ENCODE results near the gene ZBTB25. TPM values are rescaled to one million over a fixed set of nuclear protein-coding genes. Genes with fewer than 3 reads are reported as not detected.

Gene ZBTB25
- total and polyA plus RNA-seq, 10 of the 15 experiments (the other 5 are each of a cell fraction or from before 2014, with no cell fraction given), result 4.1 to 33.9 (median 9.7) TPM

DNA sequence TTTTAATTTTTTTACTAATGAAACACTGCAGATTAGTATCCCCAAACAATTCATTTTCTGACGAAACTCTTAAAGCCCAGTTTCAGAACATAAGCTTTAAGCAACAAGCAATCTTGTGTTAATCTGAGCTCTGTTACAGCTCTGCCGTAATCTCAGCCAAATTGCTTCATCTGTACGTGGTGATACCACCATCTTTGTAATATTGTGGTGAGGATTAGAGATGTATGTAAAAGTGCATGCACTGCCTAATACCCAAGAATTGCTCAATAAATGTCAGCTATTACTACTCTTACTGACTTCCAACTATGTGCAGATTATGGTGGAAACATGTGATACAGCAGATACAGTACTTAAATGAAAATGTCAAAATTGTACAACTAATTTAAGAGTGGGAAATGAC, 36.5 kb downstream of the ZBTB25 start:
- H3K27me3 ChIP-seq (replicated peaks in 1 of 2; ENCODE audit: control insufficient read depth in 2 of 2, insufficient read depth in 2 of 2, low read length in 1 of 2), result no peaks in the 10 kb centered on the region
- H3K9ac ChIP-seq (ENCODE audit: control insufficient read depth, insufficient read depth, low read length), result no peak overlapping the region
- no peak overlapping the region for H3K4me2 ChIP-seq (ENCODE audit: control insufficient read depth, insufficient read depth)
- WGBS (ENCODE audit: insufficient coverage, insufficient replicate concordance, low lambda C conversion rate, missing lambda C conversion rate), result 82% methylated on average over 3 of the region's 3 CpGs
- H3K27ac ChIP-seq (ENCODE audit: control insufficient read depth, insufficient read depth), result no peak overlapping the region
- H3K4me1 ChIP-seq (ENCODE audit: control insufficient read depth, insufficient read depth, low read length), result peaks cover 31% of the 10 kb centered on the region
- CTCF ChIA-PET, result interaction anchor here (0.6 to 6.4 kb wide), 13 partner anchors 12 to 125 kb away, joined by 3 to 60 read pairs (median 4); no protein-coding TSS in a partner anchor
- ATAC-seq (no peak), DNase-seq (ENCODE audit: low read depth, low spot score) (no peak), FAIRE-seq (no peak)
- H3K4me3 ChIP-seq, result no peak overlapping the region
- no peaks in the 10 kb centered on the region for H4K20me1 ChIP-seq (ENCODE audit: control insufficient read depth, insufficient read depth)
- TF ChIP-seq, protein P1, sequence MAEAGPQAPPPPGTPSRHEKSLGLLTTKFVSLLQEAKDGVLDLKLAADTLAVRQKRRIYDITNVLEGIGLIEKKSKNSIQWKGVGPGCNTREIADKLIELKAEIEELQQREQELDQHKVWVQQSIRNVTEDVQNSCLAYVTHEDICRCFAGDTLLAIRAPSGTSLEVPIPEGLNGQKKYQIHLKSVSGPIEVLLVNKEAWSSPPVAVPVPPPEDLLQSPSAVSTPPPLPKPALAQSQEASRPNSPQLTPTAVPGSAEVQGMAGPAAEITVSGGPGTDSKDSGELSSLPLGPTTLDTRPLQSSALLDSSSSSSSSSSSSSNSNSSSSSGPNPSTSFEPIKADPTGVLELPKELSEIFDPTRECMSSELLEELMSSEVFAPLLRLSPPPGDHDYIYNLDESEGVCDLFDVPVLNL (IDR thresholded peaks at IDR 0.05; ENCODE audit: low read depth, low read length), result no peak
- TF ChIP-seq, protein P2, sequence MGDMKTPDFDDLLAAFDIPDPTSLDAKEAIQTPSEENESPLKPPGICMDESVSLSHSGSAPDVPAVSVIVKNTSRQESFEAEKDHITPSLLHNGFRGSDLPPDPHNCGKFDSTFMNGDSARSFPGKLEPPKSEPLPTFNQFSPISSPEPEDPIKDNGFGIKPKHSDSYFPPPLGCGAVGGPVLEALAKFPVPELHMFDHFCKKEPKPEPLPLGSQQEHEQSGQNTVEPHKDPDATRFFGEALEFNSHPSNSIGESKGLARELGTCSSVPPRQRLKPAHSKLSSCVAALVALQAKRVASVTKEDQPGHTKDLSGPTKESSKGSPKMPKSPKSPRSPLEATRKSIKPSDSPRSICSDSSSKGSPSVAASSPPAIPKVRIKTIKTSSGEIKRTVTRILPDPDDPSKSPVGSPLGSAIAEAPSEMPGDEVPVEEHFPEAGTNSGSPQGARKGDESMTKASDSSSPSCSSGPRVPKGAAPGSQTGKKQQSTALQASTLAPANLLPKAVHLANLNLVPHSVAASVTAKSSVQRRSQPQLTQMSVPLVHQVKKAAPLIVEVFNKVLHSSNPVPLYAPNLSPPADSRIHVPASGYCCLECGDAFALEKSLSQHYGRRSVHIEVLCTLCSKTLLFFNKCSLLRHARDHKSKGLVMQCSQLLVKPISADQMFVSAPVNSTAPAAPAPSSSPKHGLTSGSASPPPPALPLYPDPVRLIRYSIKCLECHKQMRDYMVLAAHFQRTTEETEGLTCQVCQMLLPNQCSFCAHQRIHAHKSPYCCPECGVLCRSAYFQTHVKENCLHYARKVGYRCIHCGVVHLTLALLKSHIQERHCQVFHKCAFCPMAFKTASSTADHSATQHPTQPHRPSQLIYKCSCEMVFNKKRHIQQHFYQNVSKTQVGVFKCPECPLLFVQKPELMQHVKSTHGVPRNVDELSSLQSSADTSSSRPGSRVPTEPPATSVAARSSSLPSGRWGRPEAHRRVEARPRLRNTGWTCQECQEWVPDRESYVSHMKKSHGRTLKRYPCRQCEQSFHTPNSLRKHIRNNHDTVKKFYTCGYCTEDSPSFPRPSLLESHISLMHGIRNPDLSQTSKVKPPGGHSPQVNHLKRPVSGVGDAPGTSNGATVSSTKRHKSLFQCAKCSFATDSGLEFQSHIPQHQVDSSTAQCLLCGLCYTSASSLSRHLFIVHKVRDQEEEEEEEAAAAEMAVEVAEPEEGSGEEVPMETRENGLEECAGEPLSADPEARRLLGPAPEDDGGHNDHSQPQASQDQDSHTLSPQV (IDR thresholded peaks at IDR 0.05), result no peak
- TF ChIP-seq NR2F1 (conservative IDR thresholded peaks at IDR 0.05), result no peak
- no peak for TF ChIP-seq PML (IDR thresholded peaks at IDR 0.05; ENCODE audit: low read length)
- TF ChIP-seq, protein P3, sequence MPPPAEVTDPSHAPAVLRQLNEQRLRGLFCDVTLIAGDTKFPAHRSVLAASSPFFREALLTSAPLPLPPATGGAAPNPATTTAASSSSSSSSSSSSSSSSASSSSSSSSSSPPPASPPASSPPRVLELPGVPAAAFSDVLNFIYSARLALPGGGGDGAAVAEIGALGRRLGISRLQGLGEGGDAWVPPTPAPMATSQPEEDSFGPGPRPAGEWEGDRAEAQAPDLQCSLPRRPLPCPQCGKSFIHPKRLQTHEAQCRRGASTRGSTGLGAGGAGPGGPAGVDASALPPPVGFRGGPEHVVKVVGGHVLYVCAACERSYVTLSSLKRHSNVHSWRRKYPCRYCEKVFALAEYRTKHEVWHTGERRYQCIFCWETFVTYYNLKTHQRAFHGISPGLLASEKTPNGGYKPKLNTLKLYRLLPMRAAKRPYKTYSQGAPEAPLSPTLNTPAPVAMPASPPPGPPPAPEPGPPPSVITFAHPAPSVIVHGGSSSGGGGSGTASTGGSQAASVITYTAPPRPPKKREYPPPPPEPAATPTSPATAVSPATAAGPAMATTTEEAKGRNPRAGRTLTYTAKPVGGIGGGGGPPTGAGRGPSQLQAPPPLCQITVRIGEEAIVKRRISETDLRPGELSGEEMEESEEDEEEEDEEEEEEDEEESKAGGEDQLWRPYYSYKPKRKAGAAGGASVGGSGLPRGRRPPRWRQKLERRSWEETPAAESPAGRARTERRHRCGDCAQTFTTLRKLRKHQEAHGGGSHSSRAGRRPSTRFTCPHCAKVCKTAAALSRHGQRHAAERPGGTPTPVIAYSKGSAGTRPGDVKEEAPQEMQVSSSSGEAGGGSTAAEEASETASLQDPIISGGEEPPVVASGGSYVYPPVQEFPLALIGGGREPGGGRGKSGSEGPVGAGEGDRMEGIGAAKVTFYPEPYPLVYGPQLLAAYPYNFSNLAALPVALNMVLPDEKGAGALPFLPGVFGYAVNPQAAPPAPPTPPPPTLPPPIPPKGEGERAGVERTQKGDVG (CRISPR knock-in tag; IDR thresholded peaks at IDR 0.05), result no peak
- no peak for TF ChIP-seq KLF5 (IDR thresholded peaks at IDR 0.05; ENCODE audit: partially characterized antibody)
- TF ChIP-seq BMI1 (IDR thresholded peaks at IDR 0.05; ENCODE audit: borderline replicate concordance), result no peak
- TF ChIP-seq, protein P4, sequence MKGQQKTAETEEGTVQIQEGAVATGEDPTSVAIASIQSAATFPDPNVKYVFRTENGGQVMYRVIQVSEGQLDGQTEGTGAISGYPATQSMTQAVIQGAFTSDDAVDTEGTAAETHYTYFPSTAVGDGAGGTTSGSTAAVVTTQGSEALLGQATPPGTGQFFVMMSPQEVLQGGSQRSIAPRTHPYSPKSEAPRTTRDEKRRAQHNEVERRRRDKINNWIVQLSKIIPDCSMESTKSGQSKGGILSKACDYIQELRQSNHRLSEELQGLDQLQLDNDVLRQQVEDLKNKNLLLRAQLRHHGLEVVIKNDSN (IDR thresholded peaks at IDR 0.05; ENCODE audit: borderline replicate concordance, extremely low read length, insufficient read depth, low read depth, low read length), result no peak
- TF ChIP-seq STAT3 (IDR thresholded peaks at IDR 0.05; ENCODE audit: low read depth, low read length), result no peak
- in situ Hi-C loops (cut with MboI), result no loop called here
- RAD21 ChIA-PET (ENCODE audit: unreplicated experiment), result interaction anchor here (0.9 to 2.3 kb wide), 10 partner anchors 9 to 123 kb away, joined by 3 to 12 read pairs (median 4); partner anchors contain the start of gene MTHFD1
- no peaks in the 10 kb centered on the region; a peak in 1 of 4 replicates for H3K36me3 ChIP-seq (ENCODE audit: control insufficient read depth in 2 of 2, insufficient read depth in 2 of 2, low read length in 1 of 2)
- no peaks in the 10 kb centered on the region for H3K79me2 ChIP-seq (ENCODE audit: control insufficient read depth, insufficient read depth, low read length)
- H3K9me3 ChIP-seq (replicated peaks; ENCODE audit: control insufficient read depth, insufficient read depth, low read length), result no peaks in the 10 kb centered on the region
- no TSS peak for BruUV-seq (replicated peaks)
- POLR2A ChIA-PET, result interaction anchor here (0.9 to 2.4 kb wide), 5 partner anchors 19 to 79 kb away, joined by 3 to 16 read pairs (median 4); partner anchors contain the start of gene MTHFD1
- SMC1A ChIA-PET (ENCODE audit: uncharacterized antibody, unreplicated experiment), result interaction anchor here (0.7 to 6.2 kb wide), 16 partner anchors 9 to 124 kb away, joined by 3 to 95 read pairs (median 5); partner anchors contain the start of genes MTHFD1 and ZBTB25
- H2AFZ ChIP-seq (ENCODE audit: control insufficient read depth, low read depth, low read length), result no peak overlapping the region
- intact Hi-C loops (cut with micrococcal nuclease; ENCODE audit: unreplicated experiment), result no loop called here

Measured in GM12878 (cell line).